ENCODE measurements around the gene BPNT1. TPM values are rescaled to one million over a fixed set of nuclear protein-coding genes. Genes with fewer than 3 reads are reported as not detected.

The BPNT1 gene
- total RNA-seq, 1 experiment from 2014 or later, result 25.2 TPM

- H3K27ac ChIP-seq (ENCODE audit: low read depth, low read length), result no peak overlapping the region
- H3K4me3 ChIP-seq (replicated peaks in 1 of 2; ENCODE audit: low read depth in 1 of 2, low read length in 2 of 2), result no peak overlapping the region
- H3K4me1 ChIP-seq (ENCODE audit: control insufficient read depth in 1 of 2, insufficient read depth in 2 of 2, low read length in 2 of 2), result no peaks in the 10 kb centered on the region
- no peaks in the 10 kb centered on the region for H4K20me1 ChIP-seq (ENCODE audit: insufficient read depth)
- TF ChIP-seq RAD21 (IDR thresholded peaks at IDR 0.05; ENCODE audit: low read depth) (no peak), CTCF (IDR thresholded peaks at IDR 0.05 in 2 of 3, conservative IDR thresholded peaks at IDR 0.05 in 1 of 3; ENCODE audit: borderline replicate concordance in 1 of 3, insufficient read depth in 1 of 3, low read depth in 2 of 3, low read length in 2 of 3) (no peak)
- BruUV-seq (replicated peaks), result no TSS peak
- H3K79me2 ChIP-seq (ENCODE audit: insufficient read depth, low read length), result 0 out of 2 replicates have a peak, but pooled peaks cover 2% of the 10 kb centered on the region
- H3K9me3 ChIP-seq (ENCODE audit: control insufficient read depth in 1 of 2, insufficient read depth in 1 of 2, low read depth in 1 of 2, low read length in 2 of 2), result no peaks in the 10 kb centered on the region
- H3K9ac ChIP-seq (ENCODE audit: low read length), result no peak overlapping the region
- DNase-seq (ENCODE audit: low read depth, low spot score), result no peak
- CTCF ChIA-PET, result interaction anchor here (1.2 kb wide), 1 partner anchor 12 kb away, joined by 5 read pairs; no protein-coding TSS in a partner anchor
- no peak overlapping the region for H2AFZ ChIP-seq (ENCODE audit: low read depth, low read length, poor library complexity, severe bottlenecking)
- ATAC-seq, result no peak
- intact Hi-C loops (cut with micrococcal nuclease), result no loop called here
- H3K27me3 ChIP-seq (ENCODE audit: insufficient read depth, low read length), result no peaks in the 10 kb centered on the region
- no peak overlapping the region for H3K4me2 ChIP-seq (ENCODE audit: low read length)
- RAD21 ChIA-PET (ENCODE audit: low non-redundant PET in 1 of 2, low total read pairs in 2 of 2, uncharacterized antibody in 2 of 2, unreplicated experiment in 2 of 2), result no interaction called here
- H3K9me2 ChIP-seq (ENCODE audit: insufficient read depth), result no peaks in the 10 kb centered on the region
- POLR2A ChIA-PET, result no interaction called here
- peaks cover 27 to 34% of the 10 kb centered on the region in 2 experiments for H3K36me3 ChIP-seq (ENCODE audit: control insufficient read depth in 1 of 2, insufficient read depth in 2 of 2, low read length in 2 of 2)
Measured at GRCh38 chr1:220135755-220136154, 46.2 kb upstream of the BPNT1 start.

GRCh38 chr1:220129479-220130210 lies 40.1 kb upstream of the BPNT1 start:
- H3K4me1 ChIP-seq (ENCODE audit: control insufficient read depth in 1 of 2, insufficient read depth in 2 of 2, low read length in 2 of 2), result no peaks in the 10 kb centered on the region
- no peak overlapping the region for H3K27ac ChIP-seq (ENCODE audit: low read depth, low read length)
- no peaks in the 10 kb centered on the region for H3K9me3 ChIP-seq (ENCODE audit: control insufficient read depth in 1 of 2, insufficient read depth in 1 of 2, low read depth in 1 of 2, low read length in 2 of 2)
- no peak for ATAC-seq
- no peak overlapping the region for H3K4me2 ChIP-seq (ENCODE audit: low read length)
- H4K20me1 ChIP-seq (ENCODE audit: insufficient read depth), result peaks cover 4% of the 10 kb centered on the region; the same call in 1 of the 2 replicates
- H3K36me3 ChIP-seq (ENCODE audit: control insufficient read depth in 1 of 2, insufficient read depth in 2 of 2, low read length in 2 of 2), result peaks cover 15 to 18% of the 10 kb centered on the region in 2 experiments
- no peaks in the 10 kb centered on the region for H3K27me3 ChIP-seq (ENCODE audit: insufficient read depth, low read length)
- intact Hi-C loops (cut with micrococcal nuclease), result loop anchor here (10.0 kb wide), 2 partner anchors 255 to 295 kb away; no protein-coding TSS in a partner anchor
- H3K9me2 ChIP-seq (ENCODE audit: insufficient read depth), result no peaks in the 10 kb centered on the region
- DNase-seq (ENCODE audit: low read depth, low spot score), result no peak
- RAD21 ChIA-PET (ENCODE audit: low non-redundant PET in 1 of 2, low total read pairs in 2 of 2, uncharacterized antibody in 2 of 2, unreplicated experiment in 2 of 2), result no interaction called here
- POLR2A ChIA-PET, result no interaction called here
- no TSS peak for BruUV-seq (replicated peaks)
- TF ChIP-seq EGR1 (IDR thresholded peaks at IDR 0.05; ENCODE audit: low read depth) (no peak), CTCF (IDR thresholded peaks at IDR 0.05 in 2 of 3, conservative IDR thresholded peaks at IDR 0.05 in 1 of 3; ENCODE audit: borderline replicate concordance in 1 of 3, insufficient read depth in 1 of 3, low read depth in 2 of 3, low read length in 2 of 3) (no peak), ZNF274 (IDR thresholded peaks at IDR 0.05; ENCODE audit: low read depth, low read length) (no peak), RAD21 (IDR thresholded peaks at IDR 0.05; ENCODE audit: low read depth) (no peak), CEBPB (IDR thresholded peaks at IDR 0.05; ENCODE audit: low read depth) (no peak)
- peaks cover 15% of the 10 kb centered on the region; the same call in 1 of the 2 replicates for H3K79me2 ChIP-seq (ENCODE audit: insufficient read depth, low read length)
- H3K9ac ChIP-seq (ENCODE audit: low read length), result no peak overlapping the region
- no peak overlapping the region for H2AFZ ChIP-seq (ENCODE audit: low read depth, low read length, poor library complexity, severe bottlenecking)
- no peak overlapping the region for H3K4me3 ChIP-seq (replicated peaks in 1 of 2; ENCODE audit: low read depth in 1 of 2, low read length in 2 of 2)
- CTCF ChIA-PET, result no interaction called here
